Aorta (tissue), 5 donors: Measurements from ENCODE around the gene NEK8. TPM values are rescaled to one million over a fixed set of nuclear protein-coding genes. Genes with fewer than 3 reads are reported as not detected.
A peak's percentile ranks its signal among the peaks of the same experiment; 100 is the strongest.
"Not testable (repeated sequence)": the region's sequence is repeated elsewhere in the genome, so short reads cannot be mapped to it uniquely, and the experiment has no call there.

ENCODE experiments used
- ATAC-seq: fragments of 200-7000 bp; cut with Tn5 transposase; one replicate; pipeline ENCODE4 v1.9.1; 2022; ENCODE audit warnings: moderate library complexity; ENCODE audit not compliant: low FRiP score
- DNase-seq, 2 donors: peaks; one replicate each; pipeline ENCODE4 v3.0.0-alpha.2; 2020
- H3K27ac ChIP-seq, 2 donors: one replicate each; pipeline ENCODE4 v1.5.1; 2013; ENCODE audit warnings: low read length in 2 of 2, mild to moderate bottlenecking in 2 of 2, moderate library complexity in 2 of 2, control low read depth in 1 of 2, inconsistent platforms in 1 of 2, low read depth in 1 of 2
- H3K27me3 ChIP-seq, 2 donors: one replicate each; pipeline ENCODE4 v1.6.1; 2013; ENCODE audit warnings: control low read depth in 1 of 2, low read length in 1 of 2, mild to moderate bottlenecking in 1 of 2, moderate library complexity in 1 of 2; ENCODE audit not compliant: insufficient read depth in 2 of 2, control insufficient read depth in 1 of 2
- H3K36me3 ChIP-seq, 2 donors: one replicate each; pipeline ENCODE4 v1.6.1; 2013; ENCODE audit warnings: control low read depth in 1 of 2, low read length in 1 of 2, mild to moderate bottlenecking in 1 of 2; ENCODE audit not compliant: insufficient read depth in 2 of 2, control insufficient read depth in 1 of 2
- H3K4me1 ChIP-seq, 2 donors: one replicate each; pipeline ENCODE4 v1.6.1; 2013; ENCODE audit warnings: low read length in 2 of 2, control low read depth in 1 of 2, mild to moderate bottlenecking in 1 of 2, moderate library complexity in 1 of 2; ENCODE audit not compliant: insufficient read depth in 2 of 2, control insufficient read depth in 1 of 2
- H3K4me3 ChIP-seq, 2 donors: one replicate each; pipeline ENCODE4 v1.5.1; 2013; ENCODE audit warnings: low read length in 2 of 2, control low read depth in 1 of 2, mild to moderate bottlenecking in 1 of 2
- H3K9me3 ChIP-seq: one replicate; pipeline ENCODE4 v1.6.1; 2013; ENCODE audit warnings: mild to moderate bottlenecking, low read length; ENCODE audit not compliant: control insufficient read depth
- WGBS, 2 donors: extraction: QIAGEN DNeasy Blood & Tissue Kit; methylation state at CpG; one replicate each; pipeline ENCODE4 v1.1.7; 2013; 5-methylcytosine and 5-hydroxymethylcytosine counted together
- intact Hi-C, 2 donors: fragments of 100-400 bp; cut with DNase I; formaldehyde crosslinking; loops; one replicate each; pipeline versions ENCODE4 v1.14.2 to v1.15.0; 2022
- polyA plus RNA-seq, 2 donors: library from polyadenylated mRNA; stranded (reverse); fragments of 200-250 nt; gene quantifications; one replicate each; pipeline ENCODE4 v1.2.3, GENCODE V29; 2013
- total RNA-seq, 2 donors: library from RNA; stranded (reverse); fragmentation: NEBNext Ultra II Directional; extraction: Animal tissue kit (Norgen Biotek cat#: 25700); gene quantifications; one replicate each; pipeline ENCODE4 v1.2.1, GENCODE V29; 2021
- donor health status: healthy with polysubstance abuse.
- donor health status: Bipolar disorder and iron deficiency.
- donor health status: DM: no; HTN: no; CAD: no.
- donor health status: DM: no; HTN: no; CAD: no.
- donor health status: DM: yes; HTN: yes; CAD: no.

The NEK8 gene
- total and polyA plus RNA-seq, 4 donors: 1.6 to 5.3 (median 3.2) TPM

- DNase-seq (no peak), ATAC-seq (no peak)
- 59 to 62% methylated on average over 7 of the region's 7 CpGs for WGBS, 2 donors
- Histone ChIP-seq H3K9me3 (no peaks in the 10 kb centered on the region), H3K4me3 (no peak overlapping the region), H3K27me3 (no peaks in the 10 kb centered on the region), H3K36me3 (peaks cover 0 to 6% of the 10 kb centered on the region in 2 donors), H3K4me1 (peaks cover 0 to 6% of the 10 kb centered on the region in 2 donors), H3K27ac (no peak overlapping the region)
- intact Hi-C loops: no loop called here
These were observed 6.0 kb upstream of the NEK8 start for GRCh38 chr17:28722417-28723158.

GRCh38 chr17:28723159-28723835 lies 5.3 kb upstream of the NEK8 start:
- H3K27ac ChIP-seq: no peak overlapping the region
- peaks cover 0 to 6% of the 10 kb centered on the region in 2 donors for H3K36me3 ChIP-seq
- no peaks in the 10 kb centered on the region for H3K27me3 ChIP-seq
- DNase-seq (no peak), ATAC-seq (no peak)
- peaks cover 0 to 6% of the 10 kb centered on the region in 2 donors for H3K4me1 ChIP-seq
- no peak overlapping the region for H3K4me3 ChIP-seq
- intact Hi-C loops: no loop called here
- 74 to 76% methylated on average over 6 of the region's 6 CpGs for WGBS, 2 donors
- H3K9me3 ChIP-seq: no peaks in the 10 kb centered on the region

- H3K4me3 ChIP-seq, intact Hi-C loops, DNase-seq, H3K4me1 ChIP-seq, H3K9me3 ChIP-seq, ATAC-seq, H3K27ac ChIP-seq, H3K36me3 ChIP-seq, H3K27me3 ChIP-seq: not testable (repeated sequence)
- WGBS, 2 donors: 73 to 83% methylated on average over 4 of the region's 4 CpGs
These were observed 4.6 kb upstream of the NEK8 start for GRCh38 chr17:28723836-28724499.

- intact Hi-C loops: no loop called here
- peaks cover 0 to 6% of the 10 kb centered on the region in 2 donors for H3K4me1 ChIP-seq
- WGBS, 2 donors: 78 to 80% methylated on average over 10 of the region's 10 CpGs
- H3K27ac ChIP-seq: no peak overlapping the region
- no peaks in the 10 kb centered on the region for H3K27me3 ChIP-seq
- H3K36me3 ChIP-seq: peaks cover 0 to 6% of the 10 kb centered on the region in 2 donors
- no peak for DNase-seq
- ATAC-seq: no peak
- no peaks in the 10 kb centered on the region for H3K9me3 ChIP-seq
- H3K4me3 ChIP-seq: no peak overlapping the region
These were observed 4.0 kb upstream of the NEK8 start for GRCh38 chr17:28724500-28725165.

GRCh38 chr17:28725166-28725659 lies 3.4 kb upstream of the NEK8 start:
- intact Hi-C loops: no loop called here
- H3K4me3 ChIP-seq: no peak overlapping the region
- H3K27me3 ChIP-seq: no peaks in the 10 kb centered on the region
- H3K36me3 ChIP-seq: peaks cover 0 to 6% of the 10 kb centered on the region in 2 donors
- H3K9me3 ChIP-seq: no peaks in the 10 kb centered on the region
- ATAC-seq: no peak
- peaks cover 0 to 6% of the 10 kb centered on the region in 2 donors for H3K4me1 ChIP-seq
- DNase-seq: no peak
- no peak overlapping the region for H3K27ac ChIP-seq
- 16% methylated on average over 20 of the region's 20 CpGs for WGBS, 2 donors

- Histone ChIP-seq H3K27me3 (no peaks in the 10 kb centered on the region), H3K36me3 (peaks cover 0 to 6% of the 10 kb centered on the region in 2 donors), H3K4me3 (peak overlapping the region in 1 of 2 donors; percentile 4), H3K9me3 (no peaks in the 10 kb centered on the region), H3K27ac (peak overlapping the region in 1 of 2 donors; percentile 20), H3K4me1 (peaks cover 0 to 6% of the 10 kb centered on the region in 2 donors)
- 1% methylated on average over 39 to 45 of the region's 45 CpGs for WGBS, 2 donors
- DNase-seq (peak; percentile 88), ATAC-seq (peak; percentile 15)
- intact Hi-C loops: loop anchor here in 1 of 2 donors (1.0 kb wide), 1 partner anchor 25 kb away; no protein-coding TSS in a partner anchor
These were observed 2.8 kb upstream of the NEK8 start for GRCh38 chr17:28725660-28726225.

GRCh38 chr17:28726226-28726626 lies 2.4 kb upstream of the NEK8 start, which contains the start of gene TLCD1:
TLCD1 (minus strand) TSS chr17:28726233; CDS start chr17:28726097, 136 bp downstream.
- Histone ChIP-seq H3K36me3 (peaks cover 0 to 6% of the 10 kb centered on the region in 2 donors), H3K4me1 (peaks cover 0 to 2% of the 10 kb centered on the region in 2 donors), H3K4me3 (peak within 1 kb of the TSS; percentile 15 to 52), H3K27ac (peak within 1 kb of the TSS in 1 of 2 donors; percentile 20), H3K27me3 (no peaks in the 10 kb centered on the region), H3K9me3 (no peaks in the 10 kb centered on the region)
- peak; percentile 83 to 91 for DNase-seq
- peak; percentile 70 for ATAC-seq
- intact Hi-C loops: loop anchor here in 1 of 2 donors (1.0 kb wide), 1 partner anchor 24 kb away; no protein-coding TSS in a partner anchor
- WGBS, 2 donors: 0 to 1% methylated on average over 9 to 49 of the region's 49 CpGs
